DND-41 (cell line): ENCODE data around the gene TUBA4B.

ENCODE experiments used
- CTCF ChIP-seq: IDR thresholded peaks from 2 replicates; pipeline ENCODE4 v1.5.1; 2012; ENCODE audit warnings: borderline replicate concordance, low read length, moderate library complexity, mild to moderate bottlenecking; ENCODE audit not compliant: poor library complexity, severe bottlenecking; ENCODE audit errors: extremely low read depth
- EZH2 ChIP-seq: IDR thresholded peaks from 3 replicates; pipeline ENCODE4 v1.6.1; 2012; ENCODE audit warnings: borderline replicate concordance, low read depth, mild to moderate bottlenecking, moderate library complexity, low read length, inconsistent platforms; ENCODE audit not compliant: severe bottlenecking

GRCh38 chr2:219228911-219229304 is 24.1 kb upstream of the TUBA4B start:
- TF ChIP-seq CTCF (no peak), EZH2 (no peak)
